Vagina (tissue), 2 donors: ENCODE results near the gene KLK7.

Experiments used
- POLR2A ChIP-seq, 2 donors: fragments of 450-650 bp; IDR thresholded peaks; one replicate each; pipeline ENCODE4 v1.6.1; 2017; ENCODE audit warnings: antibody characterized with exemption in 2 of 2, mild to moderate bottlenecking in 2 of 2, moderate library complexity in 2 of 2
- POLR2AphosphoS5 ChIP-seq, 2 donors: sonication (generic); formaldehyde crosslinking; IDR thresholded peaks; one replicate each; pipeline ENCODE4 v1.9.0; 2017; ENCODE audit warnings: antibody characterized with exemption in 2 of 2, mild to moderate bottlenecking in 2 of 2, low read depth in 1 of 2; ENCODE audit not compliant: insufficient read depth in 1 of 2
- TF ChIP-seq, protein P1 (sequence below), 3 experiments: fragments of 450-650 bp in 2 of 3; fragments of 200-600 bp in 1 of 3; sonication (generic) in 1 of 3; IDR thresholded peaks; one replicate each; pipeline ENCODE4 v1.5.1; 2017 to 2019; ENCODE audit warnings: antibody characterized with exemption in 3 of 3, mild to moderate bottlenecking in 2 of 3, moderate library complexity in 2 of 3

DNA sequence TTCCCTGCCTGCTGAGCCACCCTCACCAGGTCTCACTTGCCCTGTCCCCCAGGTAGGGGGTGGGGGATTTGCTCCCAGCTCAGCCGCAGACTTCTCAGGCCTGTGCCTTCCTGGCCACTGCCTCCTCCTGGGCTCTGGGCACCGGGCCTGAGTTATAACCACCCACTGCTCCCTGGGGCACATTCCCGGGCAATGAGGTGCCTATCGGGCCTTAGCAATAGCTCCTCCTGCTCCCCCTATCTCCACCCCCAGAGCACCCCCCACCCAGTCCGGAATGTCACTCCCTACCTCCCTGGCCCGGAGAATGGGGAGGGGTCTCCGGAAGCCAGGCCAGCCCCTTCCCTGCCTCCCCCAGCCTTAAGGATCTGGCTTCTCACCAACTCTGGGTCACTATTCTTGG lies 30.8 kb downstream of the KLK7 start, which contains the start of gene KLK5:
- TF ChIP-seq POLR2A (IDR thresholded peaks at IDR 0.05) (no peak), POLR2AphosphoS5 (IDR thresholded peaks at IDR 0.05; ENCODE audit: insufficient read depth in 1 of 2, low read depth in 1 of 2) (no peak)
- TF ChIP-seq, protein P1, sequence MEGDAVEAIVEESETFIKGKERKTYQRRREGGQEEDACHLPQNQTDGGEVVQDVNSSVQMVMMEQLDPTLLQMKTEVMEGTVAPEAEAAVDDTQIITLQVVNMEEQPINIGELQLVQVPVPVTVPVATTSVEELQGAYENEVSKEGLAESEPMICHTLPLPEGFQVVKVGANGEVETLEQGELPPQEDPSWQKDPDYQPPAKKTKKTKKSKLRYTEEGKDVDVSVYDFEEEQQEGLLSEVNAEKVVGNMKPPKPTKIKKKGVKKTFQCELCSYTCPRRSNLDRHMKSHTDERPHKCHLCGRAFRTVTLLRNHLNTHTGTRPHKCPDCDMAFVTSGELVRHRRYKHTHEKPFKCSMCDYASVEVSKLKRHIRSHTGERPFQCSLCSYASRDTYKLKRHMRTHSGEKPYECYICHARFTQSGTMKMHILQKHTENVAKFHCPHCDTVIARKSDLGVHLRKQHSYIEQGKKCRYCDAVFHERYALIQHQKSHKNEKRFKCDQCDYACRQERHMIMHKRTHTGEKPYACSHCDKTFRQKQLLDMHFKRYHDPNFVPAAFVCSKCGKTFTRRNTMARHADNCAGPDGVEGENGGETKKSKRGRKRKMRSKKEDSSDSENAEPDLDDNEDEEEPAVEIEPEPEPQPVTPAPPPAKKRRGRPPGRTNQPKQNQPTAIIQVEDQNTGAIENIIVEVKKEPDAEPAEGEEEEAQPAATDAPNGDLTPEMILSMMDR (IDR thresholded peaks at IDR 0.05) = no peak
